GM18526 (cell line): Measurements from ENCODE around the gene PIP4P1.
A peak's percentile ranks its signal among the peaks of the same experiment; 100 is the strongest.

Source experiments
- POLR2A ChIP-seq: IDR thresholded peaks from 3 replicates; pipeline ENCODE4 v1.6.1; 2011; ENCODE audit not compliant: insufficient read length; ENCODE audit errors: extremely low read depth

Gene PIP4P1

GRCh38 chr14:20461225-20462141 lies at the start of gene PIP4P1:
TSS of gene PIP4P1 (minus strand) at chr14:20461434. CDS start at chr14:20461325, 109 bp downstream.
- TF ChIP-seq POLR2A: peak; percentile 67

- TF ChIP-seq POLR2A: no peak
Observed at GRCh38 chr14:20508367-20508766, 47.1 kb upstream of the PIP4P1 start.

DNA sequence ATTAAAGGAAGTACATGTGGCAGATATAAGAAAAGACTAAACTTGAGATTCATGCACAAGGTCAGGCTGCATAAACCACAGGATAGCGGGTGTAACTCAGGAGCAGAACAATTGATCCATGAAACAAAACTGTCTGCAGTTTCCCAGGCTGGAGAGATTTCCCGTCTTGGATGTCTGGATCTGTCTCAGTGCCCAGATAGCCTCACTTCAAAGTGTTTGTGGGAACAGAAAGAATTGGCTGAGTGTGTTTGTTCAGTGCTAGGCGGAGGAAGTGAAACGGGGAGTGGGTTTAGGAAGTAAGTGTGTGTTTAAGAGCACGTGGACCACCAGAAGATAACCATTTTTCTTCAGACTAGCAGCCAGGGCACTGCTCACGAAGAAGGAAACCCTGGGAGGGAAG lies 42.7 kb upstream of the PIP4P1 start:
- no peak for TF ChIP-seq POLR2A

DNA sequence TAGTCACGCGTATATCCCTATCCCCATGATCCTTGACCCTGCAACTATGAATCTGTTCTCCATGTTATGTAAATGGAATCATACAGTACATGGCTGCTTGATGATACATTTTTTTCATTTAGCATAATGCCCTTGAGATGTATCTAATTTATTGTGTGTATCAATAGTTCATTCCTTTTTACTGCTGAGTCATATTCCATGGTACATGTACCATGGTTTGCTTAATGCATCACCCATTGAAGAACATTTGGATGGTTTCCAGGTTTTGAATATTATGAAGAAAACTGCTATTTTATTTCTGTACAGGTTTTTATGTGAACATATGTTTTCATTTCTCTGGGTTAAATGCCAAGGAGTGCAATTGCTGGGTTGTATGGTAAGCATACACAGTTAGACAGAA lies 40.1 kb upstream of the PIP4P1 start:
- TF ChIP-seq POLR2A: no peak

DNA sequence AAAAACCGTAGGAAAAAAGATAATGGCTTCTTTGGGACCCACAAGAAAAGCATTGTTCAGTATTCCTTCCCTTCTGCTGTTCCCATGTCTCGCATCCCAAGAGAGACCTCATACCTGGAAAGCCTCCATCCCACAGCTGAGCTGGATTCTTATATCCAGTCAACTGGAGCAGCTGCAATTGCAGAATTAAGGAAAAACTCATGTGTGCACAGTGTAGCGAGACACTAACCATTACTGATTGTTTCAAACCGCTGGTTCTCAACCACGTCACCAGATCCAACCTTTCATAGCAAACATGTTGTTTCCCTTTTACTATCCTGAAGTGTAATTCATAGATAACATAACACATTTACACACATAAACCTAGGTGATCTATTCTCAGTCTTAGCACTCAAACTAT lies 38.6 kb upstream of the PIP4P1 start:
- TF ChIP-seq POLR2A: no peak

GRCh38 chr14:20499108-20499507 lies 37.9 kb upstream of the PIP4P1 start:
- no peak for TF ChIP-seq POLR2A

GRCh38 chr14:20498622-20499021 lies 37.4 kb upstream of the PIP4P1 start:
- no peak for TF ChIP-seq POLR2A

DNA sequence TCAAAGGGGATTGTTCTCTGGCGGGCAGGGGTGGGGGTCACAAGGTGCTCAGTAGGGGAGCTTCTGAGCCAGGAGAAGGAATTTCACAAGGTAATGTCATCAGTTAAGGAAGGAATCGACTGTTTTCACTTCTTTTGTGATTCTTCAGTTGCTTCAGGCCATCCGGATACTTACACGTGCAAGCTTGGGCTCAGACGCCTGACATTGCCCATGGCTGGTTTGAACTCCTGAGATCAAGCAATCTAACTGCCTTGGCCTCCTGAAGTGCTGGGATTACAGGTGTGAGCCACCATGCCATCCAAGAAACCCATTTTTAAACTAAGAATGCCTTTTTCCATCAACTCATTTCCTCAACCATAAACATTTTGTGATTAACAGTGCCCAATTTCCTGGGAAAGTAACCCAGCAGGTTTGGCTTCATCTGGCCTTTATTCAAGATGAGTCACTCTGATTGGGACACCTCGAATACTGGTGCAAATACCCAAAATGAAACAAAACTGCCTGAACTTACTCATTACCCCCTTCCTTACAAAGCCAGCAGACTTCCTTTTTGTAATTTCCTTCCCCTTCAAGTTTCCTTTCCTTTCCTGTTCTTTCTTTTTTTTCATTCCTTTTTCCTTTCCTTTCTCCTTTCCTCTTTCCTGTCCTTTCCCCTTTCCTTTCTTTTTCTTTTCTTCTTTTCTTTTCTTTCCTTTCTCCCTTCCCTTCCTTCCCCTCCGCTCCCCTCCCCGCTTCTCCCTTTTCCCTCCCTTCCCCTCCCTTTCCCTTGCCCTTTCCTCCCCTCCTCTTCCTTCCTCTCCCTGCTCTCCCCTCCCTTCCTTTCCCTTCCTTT lies 33.9 kb upstream of the PIP4P1 start:
- TF ChIP-seq POLR2A: no peak

DNA sequence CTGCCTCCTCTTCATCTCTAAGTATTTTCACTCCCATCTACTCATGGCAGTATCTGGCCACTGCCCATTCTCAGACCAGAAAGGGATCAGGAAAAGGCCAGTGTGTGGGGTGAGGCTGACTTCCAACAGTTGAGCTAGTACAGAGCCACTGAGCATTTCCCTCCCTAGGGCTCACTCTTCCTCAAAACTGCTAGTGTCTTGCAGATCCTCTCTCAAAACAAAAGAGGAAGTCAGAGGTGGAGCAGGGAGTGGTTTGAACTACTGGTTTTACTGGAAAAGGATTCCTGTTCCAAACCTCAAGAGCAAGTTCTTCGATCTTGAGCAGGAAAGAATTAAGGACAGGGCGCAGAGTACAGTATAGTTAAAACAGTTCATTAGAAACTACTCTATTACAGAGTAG lies 32.4 kb upstream of the PIP4P1 start:
- TF ChIP-seq POLR2A: no peak

GRCh38 chr14:20492486-20492885 lies 31.3 kb upstream of the PIP4P1 start:
- TF ChIP-seq POLR2A: no peak

GRCh38 chr14:20490563-20490962 lies 29.3 kb upstream of the PIP4P1 start:
- TF ChIP-seq POLR2A: no peak

DNA sequence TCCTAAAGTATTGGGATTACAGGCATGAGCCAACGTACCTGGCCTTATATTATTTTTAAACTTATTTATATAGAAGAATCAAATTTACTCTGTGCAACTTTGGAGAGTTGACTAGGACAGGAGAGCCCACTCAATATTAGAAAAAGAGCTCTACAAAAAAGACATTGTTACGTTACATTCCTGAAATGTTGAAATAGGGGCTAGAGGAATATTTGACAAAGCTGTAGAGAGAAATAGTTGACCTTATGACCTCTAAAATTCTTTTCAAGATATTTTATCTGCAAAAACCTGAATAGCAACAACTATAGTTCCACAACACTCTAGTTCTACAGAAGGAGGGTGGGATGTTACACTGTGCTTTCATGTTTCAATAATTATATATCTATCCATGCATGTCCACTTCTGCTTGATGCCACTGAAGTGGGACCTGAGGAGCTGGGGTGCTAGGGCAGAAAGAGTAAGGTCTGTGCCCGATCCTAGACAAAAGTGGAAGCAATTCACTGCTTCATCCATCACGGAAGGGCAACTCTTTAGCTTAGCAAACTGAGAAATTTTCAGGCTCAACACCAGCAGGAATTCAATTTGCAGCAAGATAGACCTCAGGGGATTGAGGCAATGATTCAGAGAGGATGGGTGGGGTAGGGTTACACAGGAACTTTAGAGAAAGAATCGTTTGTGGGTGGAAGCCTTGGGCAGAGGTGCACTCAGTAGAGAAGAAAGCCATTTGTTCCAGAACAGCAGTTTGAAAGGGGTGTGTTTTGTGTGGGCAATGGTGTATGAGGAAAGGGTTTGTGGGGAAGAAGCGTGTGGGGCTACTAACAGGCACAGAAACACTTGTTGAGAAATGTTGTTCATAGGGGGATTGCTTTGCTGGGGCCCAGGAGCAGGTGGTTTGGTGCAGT lies 28.1 kb upstream of the PIP4P1 start:
- no peak for TF ChIP-seq POLR2A

GRCh38 chr14:20487396-20487725 lies 26.1 kb upstream of the PIP4P1 start:
- TF ChIP-seq POLR2A: no peak

DNA sequence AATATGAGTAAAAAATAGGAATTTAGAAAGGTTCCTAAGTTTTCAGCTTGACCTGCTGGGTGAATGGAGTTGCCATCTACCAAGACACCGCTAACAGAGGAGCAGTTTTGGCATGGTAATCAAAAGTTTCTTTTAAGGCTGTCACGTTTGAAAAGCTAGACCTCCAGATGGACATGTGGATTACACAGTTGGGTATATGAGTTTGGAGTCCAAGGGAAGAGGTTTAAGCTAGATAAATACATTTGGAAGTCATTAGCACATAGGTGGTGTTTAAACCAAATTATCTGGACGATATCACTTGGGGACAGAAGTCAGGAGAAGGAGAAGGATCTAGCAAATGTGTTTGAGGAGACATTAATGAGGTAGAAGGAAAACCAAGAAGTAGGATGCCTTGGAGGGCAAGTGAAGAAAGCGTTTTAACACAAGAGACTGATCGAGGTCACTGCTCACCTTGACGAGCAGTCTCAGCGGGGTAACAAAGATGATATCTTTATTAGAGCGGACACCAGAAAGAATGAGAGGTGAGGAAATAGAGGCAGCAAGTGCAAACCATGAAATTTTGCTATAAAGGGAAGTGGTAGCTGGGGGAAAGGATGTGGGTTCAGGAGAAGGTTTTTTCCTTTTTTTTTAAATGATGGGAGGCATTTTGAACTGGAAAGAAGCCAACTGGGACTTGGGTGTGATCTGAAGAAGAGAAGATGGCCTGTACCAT lies 25.6 kb upstream of the PIP4P1 start:
- TF ChIP-seq POLR2A: no peak

DNA sequence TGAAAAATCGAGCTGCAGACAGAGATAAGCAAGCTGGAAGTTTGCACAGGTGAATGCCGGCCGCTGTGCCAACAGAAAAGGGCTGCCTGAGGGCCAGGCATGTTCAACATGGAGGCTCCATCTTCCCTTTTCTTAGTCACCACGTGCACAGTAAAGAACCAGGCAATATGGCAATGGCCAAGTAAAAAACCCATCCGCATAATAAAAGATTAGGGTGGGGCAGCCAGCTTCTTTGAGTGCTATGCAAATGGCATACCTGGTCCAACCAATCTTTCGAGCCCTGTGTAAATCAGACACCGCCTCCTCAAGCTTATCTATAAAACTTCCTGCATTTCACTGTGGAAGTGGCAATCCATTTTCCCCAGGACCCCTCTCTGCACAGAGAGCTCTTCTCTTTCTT lies 24.7 kb upstream of the PIP4P1 start:
- TF ChIP-seq POLR2A: no peak
